Pancreas (tissue), 10 donors: ENCODE data around the gene NF1. TPM values are rescaled to one million over a fixed set of nuclear protein-coding genes. Genes with fewer than 3 reads are reported as not detected.

Source experiments
- ATAC-seq, 4 donors: fragments of 200-7000 bp; cut with Tn5 transposase; one replicate each; pipeline versions ENCODE4 v1.8.0 to v1.9.1; 2020; ENCODE audit warnings: mild to moderate bottlenecking in 4 of 4, moderate library complexity in 4 of 4
- DNase-seq, 6 donors: peaks; one replicate each; pipeline ENCODE4 v3.0.0-alpha.2; 2020
- FAIRE-seq: peaks from 2 replicates; lab custom pipeline; 2012; peaks lifted over from hg19 to GRCh38; lab: Jason Lieb, UNC
- H3K27ac ChIP-seq, 4 donors: fragments of 200-600 bp; sonication (generic); 1 replicate in 3 of 4; 2 replicates in 1 of 4; pipeline versions ENCODE4 v1.5.0 to v1.8.0; 2020
- H3K27me3 ChIP-seq, 4 donors: fragments of 200-600 bp; one replicate each; pipeline ENCODE4 v1.8.0; 2021
- H3K36me3 ChIP-seq, 3 donors: fragments of 200-600 bp; sonication (generic) in 1 of 3; one replicate each; pipeline versions ENCODE4 v1.5.0 to v1.8.0; 2020 to 2021
- H3K4me1 ChIP-seq, 3 donors: fragments of 200-600 bp; one replicate each; pipeline ENCODE4 v1.8.0; 2021
- H3K4me3 ChIP-seq, 4 donors: fragments of 200-600 bp; sonication (generic) in 2 of 4; one replicate each; pipeline versions ENCODE4 v1.5.0 to v1.8.0; 2020 to 2021
- H3K9me3 ChIP-seq, 4 donors: fragments of 200-600 bp; one replicate each; pipeline ENCODE4 v1.8.0; 2021
- WGBS, 2 donors: extraction: QIAGEN DNeasy Blood & Tissue Kit; methylation state at CpG; one replicate each; pipeline ENCODE4 v1.1.7; 2013; 5-methylcytosine and 5-hydroxymethylcytosine counted together
- intact Hi-C, 3 donors: fragments of 100-400 bp; cut with DNase I; formaldehyde crosslinking; loops; one replicate each; pipeline versions ENCODE4 v1.11.1 to v1.14.2; 2022
- polyA plus RNA-seq, 2 donors: library from polyadenylated mRNA; stranded (reverse); fragments of 200-250 nt; gene quantifications; one replicate each; pipeline ENCODE4 v1.2.3, GENCODE V29; 2013
- total RNA-seq, 6 donors: library from RNA; stranded (reverse); fragmentation: NEBNext Ultra II Directional in 4 of 6; extraction: Animal tissue kit (Norgen Biotek cat#: 25700) in 4 of 6; gene quantifications; one replicate each; pipeline versions ENCODE4 v1.2.1 to v1.2.4, GENCODE V29; 2021 to 2023
- TF ChIP-seq, protein P1 (sequence below), 4 donors: fragments of 200-600 bp; sonication (generic) in 3 of 4; IDR thresholded peaks; one replicate each; pipeline versions ENCODE4 v1.5.0 to v1.8.0; 2021; ENCODE audit warnings: antibody characterized with exemption in 4 of 4
- donor health status: healthy with polysubstance abuse.
- donor health status: DM: no; HTN: no; CAD: no; lungs with moderate emphysema.
- donor health status: DM: no; HTN: no; CAD: no.
- donor health status: control.
- donor health status: control.
- donor health status: Bipolar disorder and iron deficiency.
- donor health status: DM: yes; HTN: yes; CAD: no.
- donor health status: DM: no; HTN: no; CAD: no.
- donor health status: DM: no; HTN: no; CAD: no.
- donor health status: DM: yes; HTN: yes; CAD: no.

NF1 gene
- total and polyA plus RNA-seq, 8 donors, result 6.6 to 38.4 (median 27.8) TPM

DNA sequence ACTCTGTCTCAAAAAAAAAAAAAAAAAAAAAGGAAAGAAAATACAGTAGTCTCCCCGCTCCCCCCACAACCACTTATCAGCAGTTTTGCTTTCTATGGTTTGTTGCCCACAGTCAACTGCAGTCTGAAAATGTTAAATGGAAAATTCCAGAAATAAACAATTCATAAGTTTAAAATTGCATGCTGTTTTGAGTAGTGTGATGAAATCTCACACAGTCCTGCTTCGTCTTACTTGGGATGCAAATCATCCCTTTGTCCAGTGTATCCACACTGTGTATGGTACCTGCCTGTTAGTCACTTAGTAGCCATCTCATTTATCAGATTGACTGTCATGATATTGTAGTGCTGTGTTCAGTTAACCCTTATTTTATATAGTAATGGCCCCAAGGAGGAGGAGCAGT, 41.5 kb downstream of the NF1 start:
- no peaks in the 10 kb centered on the region for H3K36me3 ChIP-seq
- WGBS, 2 donors, result 93 to 95% methylated on average over 2 of the region's 2 CpGs
- TF ChIP-seq, protein P1, sequence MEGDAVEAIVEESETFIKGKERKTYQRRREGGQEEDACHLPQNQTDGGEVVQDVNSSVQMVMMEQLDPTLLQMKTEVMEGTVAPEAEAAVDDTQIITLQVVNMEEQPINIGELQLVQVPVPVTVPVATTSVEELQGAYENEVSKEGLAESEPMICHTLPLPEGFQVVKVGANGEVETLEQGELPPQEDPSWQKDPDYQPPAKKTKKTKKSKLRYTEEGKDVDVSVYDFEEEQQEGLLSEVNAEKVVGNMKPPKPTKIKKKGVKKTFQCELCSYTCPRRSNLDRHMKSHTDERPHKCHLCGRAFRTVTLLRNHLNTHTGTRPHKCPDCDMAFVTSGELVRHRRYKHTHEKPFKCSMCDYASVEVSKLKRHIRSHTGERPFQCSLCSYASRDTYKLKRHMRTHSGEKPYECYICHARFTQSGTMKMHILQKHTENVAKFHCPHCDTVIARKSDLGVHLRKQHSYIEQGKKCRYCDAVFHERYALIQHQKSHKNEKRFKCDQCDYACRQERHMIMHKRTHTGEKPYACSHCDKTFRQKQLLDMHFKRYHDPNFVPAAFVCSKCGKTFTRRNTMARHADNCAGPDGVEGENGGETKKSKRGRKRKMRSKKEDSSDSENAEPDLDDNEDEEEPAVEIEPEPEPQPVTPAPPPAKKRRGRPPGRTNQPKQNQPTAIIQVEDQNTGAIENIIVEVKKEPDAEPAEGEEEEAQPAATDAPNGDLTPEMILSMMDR (IDR thresholded peaks at IDR 0.05), result no peak
- no peaks in the 10 kb centered on the region for H3K4me1 ChIP-seq
- no peak overlapping the region for H3K27ac ChIP-seq
- ATAC-seq (no peak), FAIRE-seq (no peak), DNase-seq (no peak)
- intact Hi-C loops, result no loop called here
- no peaks in the 10 kb centered on the region for H3K27me3 ChIP-seq
- no peak overlapping the region for H3K4me3 ChIP-seq
- no peaks in the 10 kb centered on the region for H3K9me3 ChIP-seq

DNA sequence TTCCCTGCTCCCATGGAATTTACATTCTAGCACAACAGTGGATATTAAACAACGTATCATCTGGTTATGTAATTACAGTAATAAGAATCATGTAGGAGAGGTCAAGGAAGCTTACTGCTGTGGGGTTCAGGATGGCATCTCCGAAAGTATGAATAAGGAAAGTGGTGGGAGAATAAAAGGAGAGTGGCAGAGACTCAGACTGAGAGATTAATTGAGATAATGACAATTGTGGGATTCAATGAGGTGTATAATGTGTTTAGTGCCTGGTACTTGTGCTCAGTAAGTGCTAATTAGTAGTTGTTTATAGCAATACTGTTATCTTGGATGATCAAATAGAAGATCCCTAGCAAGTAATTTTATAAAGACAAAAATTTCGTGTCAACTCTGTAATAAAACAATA, 45.3 kb downstream of the NF1 start:
- H3K4me3 ChIP-seq, result no peak overlapping the region
- H3K36me3 ChIP-seq, result no peaks in the 10 kb centered on the region
- FAIRE-seq (no peak), ATAC-seq (no peak), DNase-seq (no peak)
- 87 to 93% methylated on average over 3 of the region's 3 CpGs for WGBS, 2 donors
- H3K27ac ChIP-seq, result no peak overlapping the region
- H3K4me1 ChIP-seq, result no peaks in the 10 kb centered on the region
- TF ChIP-seq, protein P1 (IDR thresholded peaks at IDR 0.05), result no peak
- intact Hi-C loops, result no loop called here
- no peaks in the 10 kb centered on the region for H3K9me3 ChIP-seq
- H3K27me3 ChIP-seq, result no peaks in the 10 kb centered on the region

DNA sequence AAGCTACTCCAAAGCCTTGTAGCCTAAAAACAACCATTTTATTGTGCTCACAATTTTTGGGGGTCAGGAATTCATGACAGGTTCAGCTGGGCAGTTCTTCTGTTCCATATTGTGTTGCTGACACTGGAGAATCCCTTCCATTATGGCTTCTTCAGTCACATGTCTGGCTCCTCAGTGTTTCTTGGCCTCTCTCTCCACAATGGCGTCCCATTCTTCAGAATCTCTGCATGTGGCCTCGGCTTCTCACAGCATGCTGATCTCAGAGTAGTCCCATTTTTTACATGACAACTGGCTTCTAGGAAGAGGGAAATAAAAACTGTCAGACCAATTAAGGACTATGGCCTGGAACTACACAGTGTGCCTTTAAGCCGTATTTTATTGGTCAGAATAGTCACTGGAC, 49.7 kb downstream of the NF1 start:
- FAIRE-seq, result no peak
- H3K4me1 ChIP-seq, result peaks cover 0 to 8% (median 6%) of the 10 kb centered on the region in 3 donors
- no peaks in the 10 kb centered on the region for H3K9me3 ChIP-seq
- WGBS, 2 donors, result 96 to 97% methylated on average over 3 of the region's 3 CpGs
- H3K4me3 ChIP-seq, result no peak overlapping the region
- intact Hi-C loops, result no loop called here
- no peak for DNase-seq
- no peak overlapping the region for H3K27ac ChIP-seq
- H3K27me3 ChIP-seq, result no peaks in the 10 kb centered on the region
- TF ChIP-seq, protein P1 (IDR thresholded peaks at IDR 0.05), result no peak
- no peak for ATAC-seq
- H3K36me3 ChIP-seq, result no peaks in the 10 kb centered on the region

DNA sequence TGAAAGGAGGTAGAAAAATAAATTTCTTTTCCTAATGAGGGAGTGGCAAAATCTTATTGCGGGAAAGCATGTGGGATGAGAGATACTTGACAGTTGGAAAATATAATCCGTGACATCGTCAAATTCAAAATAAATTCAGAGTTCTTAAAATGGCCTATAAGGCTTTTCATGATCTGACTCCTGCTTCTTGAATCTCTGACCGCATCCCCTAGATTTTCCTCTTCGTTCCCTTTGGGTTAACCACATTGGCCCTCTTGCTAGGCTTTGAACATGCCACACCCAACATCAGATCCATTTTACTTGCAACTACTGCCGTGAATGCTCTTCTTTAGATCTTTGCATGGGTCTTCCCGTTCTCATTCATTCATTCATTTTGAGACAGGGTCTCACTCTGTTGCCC, 50.1 kb downstream of the NF1 start:
- H3K27me3 ChIP-seq, result no peaks in the 10 kb centered on the region
- FAIRE-seq, result no peak
- ATAC-seq, result no peak
- 84 to 85% methylated on average over 7 of the region's 7 CpGs for WGBS, 2 donors
- DNase-seq, result no peak
- intact Hi-C loops, result no loop called here
- H3K9me3 ChIP-seq, result no peaks in the 10 kb centered on the region
- H3K4me1 ChIP-seq, result peaks cover 0 to 8% (median 6%) of the 10 kb centered on the region in 3 donors
- no peak overlapping the region for H3K4me3 ChIP-seq
- TF ChIP-seq, protein P1 (IDR thresholded peaks at IDR 0.05), result no peak
- H3K36me3 ChIP-seq, result no peaks in the 10 kb centered on the region
- no peak overlapping the region for H3K27ac ChIP-seq

DNA sequence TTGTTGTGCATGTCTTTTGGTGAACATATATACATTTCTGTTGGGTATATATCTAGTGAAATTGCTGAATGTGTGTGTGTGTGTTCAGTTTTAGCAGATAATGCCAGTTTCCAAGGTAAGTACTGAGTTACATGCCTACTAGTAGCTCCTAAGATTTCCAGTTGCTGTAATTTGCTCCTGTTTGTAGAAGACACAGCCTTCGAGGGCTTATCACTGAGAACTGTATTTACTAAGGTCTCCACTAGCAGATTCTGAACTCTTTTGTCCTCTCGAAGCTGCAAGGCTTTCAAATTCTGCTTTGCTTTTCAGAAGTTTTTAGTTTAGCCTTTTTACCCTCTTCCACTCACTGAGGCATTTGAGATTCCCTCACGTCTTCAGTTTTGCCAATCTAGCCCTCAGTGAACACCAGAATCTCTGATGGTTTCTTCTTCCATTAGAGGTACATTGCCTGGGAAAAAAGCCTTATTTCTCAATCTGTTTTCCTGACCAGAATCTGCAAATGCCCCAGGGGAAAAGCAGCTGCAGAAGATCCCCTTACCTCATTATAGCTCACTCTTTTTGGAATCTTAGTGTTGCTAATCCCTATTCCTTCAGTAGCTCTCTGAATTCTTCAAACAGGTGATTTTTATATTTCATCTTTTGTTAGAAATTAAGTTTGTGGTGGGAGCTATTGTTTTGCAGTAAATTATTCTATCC, 52.9 kb downstream of the NF1 start:
- H3K27ac ChIP-seq, result no peak overlapping the region
- no peak for FAIRE-seq
- WGBS, 2 donors, result 31 to 35% methylated on average over 3 of the region's 3 CpGs
- no peak for DNase-seq
- no peaks in the 10 kb centered on the region for H3K9me3 ChIP-seq
- peak in 3 of 4 donors; percentile 51 to 78 (median 53) for ATAC-seq
- TF ChIP-seq, protein P1 (IDR thresholded peaks at IDR 0.05), result no peak
- no peaks in the 10 kb centered on the region for H3K27me3 ChIP-seq
- intact Hi-C loops, result no loop called here
- H3K4me3 ChIP-seq, result no peak overlapping the region
- H3K4me1 ChIP-seq, result peaks cover 0 to 8% (median 6%) of the 10 kb centered on the region in 3 donors
- no peaks in the 10 kb centered on the region for H3K36me3 ChIP-seq
